SK-N-SH (cell line): ENCODE results near the gene KIR2DL1.

Experiments used
- JUND ChIP-seq: IDR thresholded peaks from 2 replicates; pipeline ENCODE4 v1.4.0; 2012
- REST ChIP-seq: IDR thresholded peaks from 2 replicates; pipeline ENCODE4 v1.6.1; 2012; ENCODE audit warnings: mild to moderate bottlenecking, low read depth, low read length, moderate library complexity
- SIN3A ChIP-seq: IDR thresholded peaks from 2 replicates; pipeline ENCODE4 v1.6.1; 2012; ENCODE audit warnings: low read depth, mild to moderate bottlenecking, low read length, moderate library complexity, borderline replicate concordance
- TF ChIP-seq, protein P1 (sequence below): fragments of 200-600 bp; sonication (generic); IDR thresholded peaks from 2 replicates; pipeline ENCODE4 v1.6.1; 2017; ENCODE audit warnings: antibody characterized with exemption, mild to moderate bottlenecking, moderate library complexity
- TF ChIP-seq, protein P2 (sequence below): IDR thresholded peaks from 2 replicates; pipeline ENCODE4 v1.4.0; 2012; ENCODE audit warnings: low read depth, borderline replicate concordance

GRCh38 chr19:54806516-54806838 is 36.9 kb downstream of the KIR2DL1 start:
- TF ChIP-seq SIN3A (no peak), REST (no peak), JUND (no peak)
- TF ChIP-seq, protein P1, sequence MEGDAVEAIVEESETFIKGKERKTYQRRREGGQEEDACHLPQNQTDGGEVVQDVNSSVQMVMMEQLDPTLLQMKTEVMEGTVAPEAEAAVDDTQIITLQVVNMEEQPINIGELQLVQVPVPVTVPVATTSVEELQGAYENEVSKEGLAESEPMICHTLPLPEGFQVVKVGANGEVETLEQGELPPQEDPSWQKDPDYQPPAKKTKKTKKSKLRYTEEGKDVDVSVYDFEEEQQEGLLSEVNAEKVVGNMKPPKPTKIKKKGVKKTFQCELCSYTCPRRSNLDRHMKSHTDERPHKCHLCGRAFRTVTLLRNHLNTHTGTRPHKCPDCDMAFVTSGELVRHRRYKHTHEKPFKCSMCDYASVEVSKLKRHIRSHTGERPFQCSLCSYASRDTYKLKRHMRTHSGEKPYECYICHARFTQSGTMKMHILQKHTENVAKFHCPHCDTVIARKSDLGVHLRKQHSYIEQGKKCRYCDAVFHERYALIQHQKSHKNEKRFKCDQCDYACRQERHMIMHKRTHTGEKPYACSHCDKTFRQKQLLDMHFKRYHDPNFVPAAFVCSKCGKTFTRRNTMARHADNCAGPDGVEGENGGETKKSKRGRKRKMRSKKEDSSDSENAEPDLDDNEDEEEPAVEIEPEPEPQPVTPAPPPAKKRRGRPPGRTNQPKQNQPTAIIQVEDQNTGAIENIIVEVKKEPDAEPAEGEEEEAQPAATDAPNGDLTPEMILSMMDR: no peak
- TF ChIP-seq, protein P2, sequence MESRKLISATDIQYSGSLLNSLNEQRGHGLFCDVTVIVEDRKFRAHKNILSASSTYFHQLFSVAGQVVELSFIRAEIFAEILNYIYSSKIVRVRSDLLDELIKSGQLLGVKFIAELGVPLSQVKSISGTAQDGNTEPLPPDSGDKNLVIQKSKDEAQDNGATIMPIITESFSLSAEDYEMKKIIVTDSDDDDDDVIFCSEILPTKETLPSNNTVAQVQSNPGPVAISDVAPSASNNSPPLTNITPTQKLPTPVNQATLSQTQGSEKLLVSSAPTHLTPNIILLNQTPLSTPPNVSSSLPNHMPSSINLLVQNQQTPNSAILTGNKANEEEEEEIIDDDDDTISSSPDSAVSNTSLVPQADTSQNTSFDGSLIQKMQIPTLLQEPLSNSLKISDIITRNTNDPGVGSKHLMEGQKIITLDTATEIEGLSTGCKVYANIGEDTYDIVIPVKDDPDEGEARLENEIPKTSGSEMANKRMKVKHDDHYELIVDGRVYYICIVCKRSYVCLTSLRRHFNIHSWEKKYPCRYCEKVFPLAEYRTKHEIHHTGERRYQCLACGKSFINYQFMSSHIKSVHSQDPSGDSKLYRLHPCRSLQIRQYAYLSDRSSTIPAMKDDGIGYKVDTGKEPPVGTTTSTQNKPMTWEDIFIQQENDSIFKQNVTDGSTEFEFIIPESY: no peak
